ENCODE results near the gene IDE. TPM values are rescaled to one million over a fixed set of nuclear protein-coding genes. Genes with fewer than 3 reads are reported as not detected.

IDE gene
- total and polyA plus RNA-seq, 9 of the 15 experiments (the other 6 are each of a cell fraction or from before 2014, with no cell fraction given): 10.2 to 50.6 (median 33.2) TPM

DNA sequence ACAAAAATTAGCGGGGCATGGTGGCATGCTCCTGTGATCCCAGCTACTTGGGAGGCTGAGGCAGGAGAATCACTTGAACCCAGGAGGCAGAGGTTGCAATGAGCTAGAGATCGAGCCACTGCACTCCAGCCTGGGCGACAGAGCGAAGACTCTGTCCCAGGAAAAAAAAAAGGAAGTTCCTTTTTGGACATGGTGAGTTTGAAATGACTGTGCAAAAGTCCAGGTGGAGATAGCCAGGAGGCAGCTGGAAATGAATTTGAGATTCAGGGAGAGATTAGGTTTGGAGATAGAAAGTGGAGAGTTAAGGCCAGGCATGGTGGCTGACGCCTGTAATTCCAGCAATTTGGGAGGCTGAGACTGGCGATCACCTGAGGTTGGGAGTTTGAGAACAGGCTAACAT, 143.8 kb downstream of the IDE start (continued):
- TF ChIP-seq, protein P1, sequence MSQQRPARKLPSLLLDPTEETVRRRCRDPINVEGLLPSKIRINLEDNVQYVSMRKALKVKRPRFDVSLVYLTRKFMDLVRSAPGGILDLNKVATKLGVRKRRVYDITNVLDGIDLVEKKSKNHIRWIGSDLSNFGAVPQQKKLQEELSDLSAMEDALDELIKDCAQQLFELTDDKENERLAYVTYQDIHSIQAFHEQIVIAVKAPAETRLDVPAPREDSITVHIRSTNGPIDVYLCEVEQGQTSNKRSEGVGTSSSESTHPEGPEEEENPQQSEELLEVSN (IDR thresholded peaks at IDR 0.05; ENCODE audit: borderline replicate concordance in 1 of 2, extremely low read depth in 1 of 2, insufficient read depth in 1 of 2, insufficient read length in 1 of 2, low read depth in 1 of 2, low read length in 1 of 2, poor library complexity in 1 of 2, severe bottlenecking in 1 of 2): no peak
- TF ChIP-seq TFAM (CRISPR knock-in tag; conservative IDR thresholded peaks at IDR 0.05) (no peak), MCM5 (IDR thresholded peaks at IDR 0.05; ENCODE audit: low read depth) (no peak)

GRCh38 chr10:92421550-92421949, 152.3 kb downstream of the IDE start:
- ChIA-PET POLR2A (interaction anchor here (0.9 to 1.0 kb wide), 2 partner anchors 14 to 23 kb away, joined by 3 to 4 read pairs; no protein-coding TSS in a partner anchor), CTCF (ENCODE audit: low intra/inter-chr PET ratio) (no interaction called here)
- no peak overlapping the region for H3K9ac ChIP-seq (ENCODE audit: insufficient read depth in 1 of 2, low read depth in 2 of 2, low read length in 2 of 2)
- no peaks in the 10 kb centered on the region for H3K9me1 ChIP-seq (ENCODE audit: control insufficient read depth, insufficient read depth, low read length)
- no peaks in the 10 kb centered on the region for H3K79me2 ChIP-seq (ENCODE audit: control insufficient read depth, insufficient read depth, low read length)
- no peaks in the 10 kb centered on the region for H3K9me3 ChIP-seq (replicated peaks; ENCODE audit: control insufficient read depth, insufficient read depth, low read depth, low read length)
- DNase-seq (ENCODE audit: extremely low read depth in 1 of 4, low spot score in 3 of 4): no peak
- H3K4me3 ChIP-seq: no peak overlapping the region
- no peaks in the 10 kb centered on the region for H4K20me1 ChIP-seq (replicated peaks; ENCODE audit: control insufficient read depth, insufficient read depth, low read length)
- H3K27me3 ChIP-seq (ENCODE audit: control insufficient read depth in 2 of 2, insufficient read depth in 2 of 2, low read length in 2 of 2): no peaks in the 10 kb centered on the region
- no peak for ATAC-seq
- H3K4me1 ChIP-seq (replicated peaks in 1 of 2; ENCODE audit: control insufficient read depth in 2 of 2, insufficient read depth in 2 of 2, low read length in 2 of 2): peaks cover 0 to 10% of the 10 kb centered on the region in 2 experiments; a peak in 2 of 5 replicates
- no peak overlapping the region for H2AFZ ChIP-seq (ENCODE audit: low read depth, low read length)
- in situ Hi-C loops (cut with MboI): no loop called here
- no peaks in the 10 kb centered on the region for H3K36me3 ChIP-seq (ENCODE audit: control insufficient read depth, insufficient read depth, low read length)
- no TSS peak for BruUV-seq (replicated peaks)
- no peak overlapping the region for H3K27ac ChIP-seq (ENCODE audit: extremely low read depth, low read depth, low read length)
- no peak for FAIRE-seq
- intact Hi-C loops (cut with micrococcal nuclease): no loop called here
- no peak overlapping the region for H3K4me2 ChIP-seq (ENCODE audit: insufficient read depth, low read length)
- TF ChIP-seq SRSF3 (IDR thresholded peaks at IDR 0.05; ENCODE audit: insufficient read depth, low read length): no peak
- TF ChIP-seq ATF3 (IDR thresholded peaks at IDR 0.05): peak; percentile 22
- no peak for TF ChIP-seq ATF3 (CRISPR knock-in tag; conservative IDR thresholded peaks at IDR 0.05)
- TF ChIP-seq MAFG (tag; conservative IDR thresholded peaks at IDR 0.05): 0 out of 2 replicates have a peak, but pooled peaks have one; percentile 29
- peak; percentile 37; the same call in 1 of the 2 replicates for TF ChIP-seq C11orf30 (IDR thresholded peaks at IDR 0.05; ENCODE audit: low read depth)
- TF ChIP-seq ZNF316 (IDR thresholded peaks at IDR 0.05): peak; percentile 55
- TF ChIP-seq BACH1 (tag; IDR thresholded peaks at IDR 0.05): 0 out of 2 replicates have a peak, but pooled peaks have one; percentile 48
- TF ChIP-seq ZNF431 (CRISPR knock-in tag; IDR thresholded peaks at IDR 0.05): no peak
- TF ChIP-seq E2F8 (IDR thresholded peaks at IDR 0.05; ENCODE audit: low read depth, partially characterized antibody): no peak
- peak; percentile 29; the same call in 1 of the 2 replicates for TF ChIP-seq NFE2L1 (tag; IDR thresholded peaks at IDR 0.05; ENCODE audit: borderline replicate concordance, low read depth)
- no peak for TF ChIP-seq BCL6 (CRISPR knock-in tag; IDR thresholded peaks at IDR 0.05)

All from K562 (cell line).